Osteoblast (primary cell): ENCODE results near the gene INSYN2A. TPM values are rescaled to one million over a fixed set of nuclear protein-coding genes. Genes with fewer than 3 reads are reported as not detected.

Source experiments
- DNase-seq: peaks from one replicate; pipeline ENCODE4 v3.0.0; 2011; ENCODE audit warnings: low spot score, mixed read lengths; ENCODE audit not compliant: insufficient read length; ENCODE audit errors: missing footprints
- H2AFZ ChIP-seq: 2 replicates; pipeline ENCODE4 v1.6.0; 2011; ENCODE audit warnings: mild to moderate bottlenecking, low read length
- H3K27ac ChIP-seq: 2 replicates; pipeline ENCODE4 v1.5.1; 2011; ENCODE audit warnings: mild to moderate bottlenecking, low read depth, low read length, moderate library complexity
- H3K27me3 ChIP-seq: 2 replicates; pipeline ENCODE4 v1.6.0; 2012; ENCODE audit warnings: mild to moderate bottlenecking, control low read depth, inconsistent platforms, low read length, moderate library complexity; ENCODE audit not compliant: insufficient read depth
- H3K36me3 ChIP-seq: 2 replicates; pipeline ENCODE4 v1.5.1; 2011; ENCODE audit warnings: mild to moderate bottlenecking, low read length, control low read depth, moderate library complexity; ENCODE audit not compliant: insufficient read depth
- H3K4me1 ChIP-seq: 2 replicates; pipeline ENCODE4 v1.5.1; 2011; ENCODE audit warnings: mild to moderate bottlenecking, low read length, control low read depth, moderate library complexity; ENCODE audit not compliant: insufficient read depth
- H3K4me2 ChIP-seq: 2 replicates; pipeline ENCODE4 v1.6.0; 2011; ENCODE audit warnings: mild to moderate bottlenecking, low read length; ENCODE audit not compliant: insufficient read depth
- H3K4me3 ChIP-seq: fragments of 200-600 bp; sonication (generic); 3 replicates; pipeline ENCODE4 v1.5.1; 2012; ENCODE audit warnings: mild to moderate bottlenecking, low read length, inconsistent platforms; ENCODE audit not compliant: insufficient read depth
- H3K79me2 ChIP-seq: 2 replicates; pipeline ENCODE4 v1.6.0; 2012; ENCODE audit warnings: mild to moderate bottlenecking, low read length, control low read depth, inconsistent platforms; ENCODE audit not compliant: insufficient read depth
- H3K9me3 ChIP-seq: 2 replicates; pipeline ENCODE4 v1.5.1; 2011; ENCODE audit warnings: low read depth, low read length, control low read depth
- H4K20me1 ChIP-seq: 2 replicates; pipeline ENCODE4 v1.6.0; 2012; ENCODE audit warnings: mild to moderate bottlenecking, low read length, control low read depth; ENCODE audit not compliant: insufficient read depth
- CTCF ChIP-seq: IDR thresholded peaks from 2 replicates; pipeline ENCODE4 v1.5.1; 2011; ENCODE audit warnings: mild to moderate bottlenecking, low read depth, low read length, moderate library complexity; ENCODE audit errors: extremely low read depth
- total RNA-seq: library from RNA; depleted of rRNA; stranded (reverse); fragments of >200 nt; gene quantifications from 2 replicates; pipeline ENCODE4 v1.2.3, GENCODE V29; 2012

INSYN2A gene
- total RNA-seq, 1 donor: 0.36 TPM

- Histone ChIP-seq H3K4me2 (no peak overlapping the region), H3K4me1 (no peaks in the 10 kb centered on the region), H2AFZ (no peak overlapping the region), H3K9me3 (no peaks in the 10 kb centered on the region), H3K79me2 (no peaks in the 10 kb centered on the region), H3K36me3 (no peaks in the 10 kb centered on the region), H3K27me3 (no peaks in the 10 kb centered on the region), H3K4me3 (no peak overlapping the region), H4K20me1 (peaks cover 17% of the 10 kb centered on the region), H3K27ac (no peak overlapping the region)
- no peak for TF ChIP-seq CTCF
- no peak for DNase-seq
Observed at GRCh38 chr10:127189226-127189625, 7.2 kb downstream of the INSYN2A start.

GRCh38 chr10:127186813-127187212 lies 9.6 kb downstream of the INSYN2A start:
- H3K79me2 ChIP-seq: no peaks in the 10 kb centered on the region
- no peak overlapping the region for H3K4me3 ChIP-seq
- H3K4me1 ChIP-seq: no peaks in the 10 kb centered on the region
- no peaks in the 10 kb centered on the region for H3K27me3 ChIP-seq
- H3K9me3 ChIP-seq: no peaks in the 10 kb centered on the region
- no peak overlapping the region for H3K27ac ChIP-seq
- H3K4me2 ChIP-seq: no peak overlapping the region
- TF ChIP-seq CTCF: no peak
- no peak overlapping the region for H2AFZ ChIP-seq
- H3K36me3 ChIP-seq: no peaks in the 10 kb centered on the region
- peaks cover 12% of the 10 kb centered on the region for H4K20me1 ChIP-seq
- DNase-seq: no peak

- H3K27ac ChIP-seq: no peak overlapping the region
- no peaks in the 10 kb centered on the region for H3K9me3 ChIP-seq
- H4K20me1 ChIP-seq: peaks cover 3% of the 10 kb centered on the region
- H3K27me3 ChIP-seq: no peaks in the 10 kb centered on the region
- DNase-seq: no peak
- no peaks in the 10 kb centered on the region for H3K79me2 ChIP-seq
- H2AFZ ChIP-seq: no peak overlapping the region
- no peaks in the 10 kb centered on the region for H3K4me1 ChIP-seq
- no peaks in the 10 kb centered on the region for H3K36me3 ChIP-seq
- H3K4me2 ChIP-seq: no peak overlapping the region
- no peak for TF ChIP-seq CTCF
- no peak overlapping the region for H3K4me3 ChIP-seq
Observed at GRCh38 chr10:127184582-127184981, 11.8 kb downstream of the INSYN2A start.

- TF ChIP-seq CTCF: no peak
- no peak overlapping the region for H3K4me3 ChIP-seq
- DNase-seq: no peak
- no peaks in the 10 kb centered on the region for H3K79me2 ChIP-seq
- no peaks in the 10 kb centered on the region for H3K9me3 ChIP-seq
- H3K27ac ChIP-seq: no peak overlapping the region
- no peaks in the 10 kb centered on the region for H3K4me1 ChIP-seq
- peaks cover 3% of the 10 kb centered on the region for H4K20me1 ChIP-seq
- H3K27me3 ChIP-seq: no peaks in the 10 kb centered on the region
- no peak overlapping the region for H3K4me2 ChIP-seq
- H2AFZ ChIP-seq: no peak overlapping the region
- no peaks in the 10 kb centered on the region for H3K36me3 ChIP-seq
Observed at GRCh38 chr10:127182161-127182560, 14.2 kb downstream of the INSYN2A start.
